NB4 (cell line): ENCODE results near the gene DICER1.

Experiments used
- DNase-seq: peaks from one replicate; pipeline ENCODE4 v3.0.0; 2010; ENCODE audit warnings: low read depth
- H3K4me3 ChIP-seq: one replicate; pipeline ENCODE4 v1.5.1; 2011; ENCODE audit warnings: mild to moderate bottlenecking, low read depth, low read length, moderate library complexity
- CTCF ChIP-seq: IDR thresholded peaks from one replicate; pipeline ENCODE4 v1.5.1; 2012; ENCODE audit warnings: low read depth, low read length
- MAX ChIP-seq: IDR thresholded peaks from 2 replicates; pipeline ENCODE4 v1.6.1; 2011; ENCODE audit warnings: low read depth, low read length
- MYC ChIP-seq: IDR thresholded peaks from 2 replicates; pipeline ENCODE4 v1.6.1; 2011; ENCODE audit warnings: low read depth, low read length
- POLR2A ChIP-seq: IDR thresholded peaks from 2 replicates; pipeline ENCODE4 v1.6.1; 2011; ENCODE audit warnings: mild to moderate bottlenecking; ENCODE audit not compliant: insufficient read length; ENCODE audit errors: extremely low read depth

DICER1 gene

GRCh38 chr14:95192311-95192710 lies 35.0 kb upstream of the DICER1 start:
- no peak for DNase-seq
- no peak for TF ChIP-seq POLR2A
- no peak for TF ChIP-seq MYC
- TF ChIP-seq MAX = no peak
- no peak for TF ChIP-seq CTCF
- H3K4me3 ChIP-seq = no peak overlapping the region

GRCh38 chr14:95191445-95192199 lies 34.3 kb upstream of the DICER1 start:
- no peak overlapping the region for H3K4me3 ChIP-seq
- TF ChIP-seq MYC = no peak
- no peak for TF ChIP-seq CTCF
- no peak for TF ChIP-seq POLR2A
- TF ChIP-seq MAX = no peak
- no peak for DNase-seq

GRCh38 chr14:95190857-95191256 lies 33.5 kb upstream of the DICER1 start:
- TF ChIP-seq MYC (no peak), CTCF (no peak), POLR2A (no peak), MAX (no peak)
- no peak overlapping the region for H3K4me3 ChIP-seq
- DNase-seq = no peak

- TF ChIP-seq MAX = no peak
- TF ChIP-seq CTCF = no peak
- TF ChIP-seq MYC = no peak
- DNase-seq = no peak
- no peak overlapping the region for H3K4me3 ChIP-seq
Measured at GRCh38 chr14:95190346-95190840, 33.1 kb upstream of the DICER1 start.

GRCh38 chr14:95189367-95190132 lies 32.2 kb upstream of the DICER1 start:
- DNase-seq = no peak

More at GRCh38 chr14:95189367-95190132, 32.2 kb upstream of the DICER1 start:
- H3K4me3 ChIP-seq = no peak overlapping the region
- TF ChIP-seq MYC (no peak), CTCF (no peak), POLR2A (no peak), MAX (no peak)
